HCEC 1CT (cell line): Measurements from ENCODE around the gene SESN2.

Source experiments
- DNase-seq: peaks from one replicate; pipeline ENCODE4 v3.0.0-alpha.2; 2017

SESN2 gene

GRCh38 chr1:28249866-28250295, 9.4 kb upstream of the SESN2 start:
- DNase-seq, result no peak

DNA sequence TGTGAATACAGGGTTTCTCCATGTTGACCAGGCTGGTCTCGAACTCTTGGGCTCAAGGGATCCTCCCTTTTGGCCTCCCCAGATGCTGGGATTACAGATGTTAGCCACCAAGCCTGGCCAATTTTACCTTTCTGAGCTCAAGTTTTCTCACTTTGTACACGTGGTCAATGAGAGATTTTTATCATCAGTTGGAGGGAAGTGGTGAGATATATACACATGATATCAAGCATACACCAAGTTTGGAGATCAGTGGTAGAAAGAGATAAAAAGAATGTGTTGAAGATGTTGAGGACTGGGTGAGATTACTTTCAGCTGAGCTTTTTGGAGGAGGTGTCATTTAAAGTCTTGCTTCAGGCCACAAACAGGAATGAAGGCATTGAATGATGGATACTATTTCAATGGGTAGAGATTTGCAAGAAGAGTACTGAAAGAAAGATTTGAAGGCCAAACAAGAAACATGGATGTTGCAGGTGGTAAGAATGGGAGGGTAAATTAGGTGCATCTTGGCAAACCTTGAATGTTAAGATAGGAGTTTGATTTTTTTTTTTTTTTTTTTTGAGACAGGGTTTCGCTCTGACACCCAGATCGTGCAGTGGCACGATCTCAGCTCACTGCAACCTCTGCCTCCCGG, 3.0 kb upstream of the SESN2 start:
- DNase-seq, result no peak

DNA sequence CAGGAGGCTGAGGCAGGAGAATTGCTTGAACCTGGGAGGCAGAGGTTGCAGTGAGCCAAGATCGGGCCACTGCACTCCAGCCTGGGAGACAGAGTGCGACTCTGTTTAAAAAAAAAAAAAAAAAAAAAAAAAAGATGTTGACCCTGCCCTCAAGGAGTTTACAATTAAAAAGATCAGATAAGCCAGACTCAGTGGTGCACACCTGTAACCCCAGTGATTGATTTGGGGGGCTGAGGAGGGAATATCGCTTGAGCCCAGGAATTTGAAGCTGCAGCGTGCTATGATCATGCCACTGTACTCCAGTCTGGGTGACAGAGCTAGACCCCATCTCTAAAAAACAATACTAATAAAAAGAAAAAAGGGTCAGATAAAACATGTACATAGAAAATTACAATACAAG, 1.6 kb upstream of the SESN2 start:
- DNase-seq, result no peak

DNA sequence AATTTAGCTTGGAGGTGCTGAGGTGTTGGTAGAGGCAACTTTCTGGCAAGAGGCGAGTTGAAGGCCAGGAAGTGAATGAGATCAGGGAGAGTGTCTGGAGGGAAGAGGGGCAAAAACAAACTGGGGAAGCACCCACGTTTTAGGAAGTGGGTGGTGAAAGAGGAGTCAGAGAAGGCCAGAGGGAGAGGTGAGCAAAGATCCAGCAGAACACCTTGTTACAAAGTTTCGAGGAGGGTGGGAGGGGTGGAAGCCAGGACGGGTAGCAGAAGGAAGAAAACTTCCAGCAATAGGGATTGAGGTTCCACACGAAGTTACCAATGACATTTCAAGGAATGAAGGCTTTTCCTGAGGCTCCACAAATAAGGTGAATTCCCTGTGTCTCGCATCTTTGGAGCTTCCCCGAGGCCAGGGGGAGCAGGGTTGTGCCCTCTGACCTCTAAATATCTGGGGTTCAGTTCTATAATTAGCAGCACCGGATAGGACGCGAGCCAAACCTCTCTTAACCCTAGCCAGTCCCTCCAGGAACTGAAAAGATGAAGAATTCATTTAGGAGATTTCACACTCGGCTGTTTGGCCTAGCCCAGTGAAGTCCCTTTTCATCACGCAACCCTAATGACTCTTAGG, 578 bp upstream of the SESN2 start:
- DNase-seq, result no peak

DNA sequence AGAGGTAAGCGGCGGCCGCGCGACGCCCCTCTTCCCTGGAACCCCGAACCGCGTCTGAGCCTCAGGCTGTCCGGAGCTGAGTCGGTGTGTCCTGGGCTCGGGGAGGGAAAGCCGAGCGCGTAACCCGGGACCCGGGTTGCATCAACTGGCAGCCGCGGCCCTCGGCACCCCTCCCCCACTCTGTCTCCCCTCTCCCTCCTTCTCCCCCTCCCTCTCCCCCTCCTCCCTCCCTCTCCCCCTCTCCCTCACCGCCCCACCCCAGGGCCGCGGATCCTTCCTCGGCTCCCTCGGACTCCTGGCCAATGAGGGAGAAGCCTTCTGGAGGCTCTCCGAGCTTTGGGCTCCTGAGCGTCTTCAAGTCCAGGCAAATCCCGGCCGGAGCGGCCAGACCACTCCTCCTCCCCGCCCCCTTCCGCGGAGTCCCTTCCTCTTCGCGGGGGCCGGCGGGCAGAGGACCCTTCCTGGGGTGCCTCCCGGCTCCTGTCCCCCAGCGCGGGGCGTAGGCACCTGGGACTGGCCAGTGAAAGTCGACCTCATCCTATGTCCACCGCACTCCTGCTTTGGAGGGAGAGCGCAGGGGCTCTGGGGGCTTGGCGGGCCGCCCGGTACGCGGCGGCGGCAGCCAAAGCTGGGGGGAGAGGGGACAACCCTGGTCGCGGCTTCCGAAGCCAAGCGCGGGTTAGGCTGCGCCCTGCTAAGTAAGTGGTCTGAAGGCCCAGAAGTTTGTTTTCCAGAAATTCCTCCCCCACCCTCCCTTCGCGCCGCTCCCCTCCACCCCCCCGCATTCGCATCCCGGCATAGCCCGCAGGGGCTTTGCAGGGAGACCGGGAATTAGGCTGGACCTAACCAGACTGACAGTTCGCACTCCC, 850 bp downstream of the SESN2 start:
- DNase-seq, result peak; percentile 71

- DNase-seq, result no peak
These were observed 1.5 kb downstream of the SESN2 start for GRCh38 chr1:28260803-28261174.

GRCh38 chr1:28264897-28265296, 5.6 kb downstream of the SESN2 start:
- no peak for DNase-seq

- no peak for DNase-seq
These were observed 6.3 kb downstream of the SESN2 start for GRCh38 chr1:28265577-28265976.

DNA sequence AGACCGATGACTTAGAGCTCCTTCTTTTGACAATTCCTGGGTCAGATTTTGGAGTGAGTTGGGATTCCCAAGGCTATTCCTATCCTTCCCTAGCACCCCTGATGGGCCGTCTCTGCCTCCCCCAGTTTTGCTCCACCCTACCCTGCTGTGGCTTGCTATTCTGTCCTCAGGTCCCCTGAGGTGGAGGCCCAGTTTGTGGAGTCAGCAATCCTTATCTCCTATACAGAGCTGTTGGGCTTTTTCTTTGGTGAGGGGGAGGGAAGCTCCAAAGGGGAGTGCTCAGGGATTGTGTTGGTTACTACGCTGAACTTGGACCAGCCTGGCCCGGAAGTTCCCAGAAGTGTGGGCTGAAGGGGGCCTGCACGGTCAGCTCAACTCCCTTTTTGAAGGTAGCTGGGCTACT, 7.6 kb downstream of the SESN2 start:
- DNase-seq, result no peak

DNA sequence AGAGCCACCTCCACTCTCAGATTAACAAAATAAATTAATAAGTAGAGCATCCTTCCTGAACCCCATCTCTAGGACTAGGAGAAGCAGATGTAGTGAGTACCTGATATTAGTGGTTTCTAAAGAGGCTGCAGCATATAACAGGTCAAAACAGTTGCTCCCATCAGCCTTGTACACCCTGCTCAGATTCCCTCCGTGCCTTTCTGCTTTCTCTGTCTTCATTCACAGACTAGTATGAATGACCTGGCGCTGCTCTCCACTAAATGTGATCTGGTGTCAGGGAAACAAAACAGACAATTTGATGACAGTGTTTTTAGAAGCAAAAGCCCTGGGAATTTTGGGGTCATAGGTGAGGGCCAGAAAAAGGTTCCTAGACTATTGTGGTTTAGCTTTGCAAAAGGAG, 8.3 kb downstream of the SESN2 start:
- DNase-seq, result no peak

DNA sequence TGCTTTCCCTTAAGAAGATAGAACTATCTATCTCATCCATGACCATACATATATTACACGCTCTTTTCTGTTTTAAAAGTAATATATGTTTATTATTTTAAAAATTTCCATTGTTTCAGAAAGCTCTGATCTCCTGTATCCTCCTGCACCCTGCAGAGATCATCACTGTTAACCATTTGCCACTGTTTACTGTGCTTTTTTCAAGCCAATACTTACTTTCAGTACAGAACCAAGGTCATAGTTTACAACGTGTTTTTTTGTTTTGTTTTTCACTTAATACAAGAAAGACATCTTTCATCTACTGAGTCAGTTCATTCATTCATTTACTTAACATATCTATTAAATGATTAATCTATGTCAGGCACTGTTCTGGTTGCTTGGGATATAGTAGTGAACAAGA, 10.2 kb downstream of the SESN2 start:
- no peak for DNase-seq

GRCh38 chr1:28272215-28272852, 13.0 kb downstream of the SESN2 start:
- no peak for DNase-seq

DNA sequence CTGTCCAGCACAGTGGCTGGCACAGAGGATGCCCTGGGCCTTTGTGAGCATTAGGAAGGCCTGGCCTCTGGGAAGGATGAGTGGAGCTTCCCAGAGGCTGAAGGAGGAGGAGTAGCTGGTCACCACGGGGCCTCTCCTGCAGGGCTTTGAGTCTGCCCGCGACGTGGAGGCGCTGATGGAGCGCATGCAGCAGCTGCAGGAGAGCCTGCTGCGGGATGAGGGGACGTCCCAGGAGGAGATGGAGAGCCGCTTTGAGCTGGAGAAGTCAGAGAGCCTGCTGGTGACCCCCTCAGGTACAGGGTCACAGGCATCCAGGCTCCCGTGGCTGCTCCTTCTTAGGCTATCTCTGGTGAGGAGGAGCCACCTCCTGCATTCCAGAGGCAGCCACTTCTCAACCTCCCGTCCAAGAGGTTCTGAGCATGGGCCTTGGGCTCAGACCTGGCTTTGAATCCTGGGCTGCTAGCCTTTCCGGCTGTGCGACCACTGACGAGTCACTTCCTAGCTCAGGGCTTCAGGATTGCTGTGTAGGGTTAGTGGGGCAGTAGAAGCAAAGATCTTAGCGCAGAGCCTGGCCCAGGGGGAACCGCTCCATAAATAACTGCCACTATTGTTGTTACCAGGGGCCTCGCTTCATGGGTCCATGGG, 14.0 kb downstream of the SESN2 start:
- DNase-seq, result no peak

DNA sequence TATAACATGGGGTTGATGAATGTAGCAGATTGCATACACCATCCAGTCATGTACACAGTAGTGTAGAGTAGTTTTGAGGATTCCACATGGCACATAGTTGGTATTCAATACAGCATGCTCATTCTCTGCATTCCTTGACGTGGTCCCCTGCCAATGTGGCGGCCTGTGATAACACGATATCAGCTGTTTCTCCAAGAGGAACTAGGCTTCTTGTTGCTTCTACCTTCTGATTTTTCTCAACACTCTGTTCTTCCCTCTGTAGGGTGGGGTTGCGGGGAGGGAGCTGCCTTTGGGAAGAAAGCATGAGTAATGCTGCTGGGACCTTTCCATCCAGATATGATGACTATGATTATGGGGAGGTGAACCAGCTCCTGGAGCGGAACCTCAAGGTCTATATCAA, 19.4 kb downstream of the SESN2 start:
- no peak for DNase-seq

GRCh38 chr1:28279721-28280120, 20.4 kb downstream of the SESN2 start:
- no peak for DNase-seq

DNA sequence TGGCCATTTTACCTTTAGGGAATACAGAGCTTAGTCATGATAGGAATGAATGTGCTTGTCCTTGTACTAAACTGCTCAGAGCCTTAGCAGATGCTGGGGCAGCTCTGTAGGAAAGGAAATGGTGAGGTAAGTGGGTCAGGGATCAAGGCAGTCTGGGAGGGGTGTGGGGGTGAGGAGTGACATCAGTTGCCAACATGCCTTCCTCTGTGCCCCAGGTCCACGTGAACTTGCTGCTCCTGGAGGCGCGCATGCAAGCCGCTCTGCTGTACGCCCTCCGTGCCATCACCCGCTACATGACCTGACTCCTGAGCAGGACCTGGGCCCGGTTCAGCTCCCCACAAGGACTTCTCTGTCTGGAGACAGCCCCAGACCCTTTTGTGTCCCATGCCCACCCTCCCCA, 21.2 kb downstream of the SESN2 start:
- DNase-seq, result no peak

DNA sequence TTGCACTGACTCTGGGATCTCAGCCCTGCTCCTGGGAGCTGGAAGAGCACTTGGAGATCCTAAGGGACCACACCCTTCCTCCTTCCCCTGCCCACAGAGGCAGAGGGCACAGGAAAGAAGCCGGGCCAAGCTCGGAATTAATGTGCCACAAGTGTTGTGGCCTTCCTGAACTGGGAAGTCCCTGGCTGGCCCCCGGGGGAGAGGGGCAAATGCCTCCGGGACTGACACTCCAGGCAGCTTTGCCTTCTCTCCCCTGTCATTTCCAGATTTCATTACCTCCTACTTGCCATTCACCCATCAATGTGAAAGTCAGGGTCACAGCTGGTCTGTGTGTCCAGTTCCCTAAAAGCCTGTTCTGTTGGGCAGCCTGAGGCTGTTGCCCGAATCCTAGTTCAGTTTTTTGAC, 21.7 kb downstream of the SESN2 start:
- DNase-seq, result no peak

GRCh38 chr1:28281608-28282425, 22.5 kb downstream of the SESN2 start:
- no peak for DNase-seq

- DNase-seq, result no peak
These were observed 23.4 kb downstream of the SESN2 start for GRCh38 chr1:28282426-28283407.

- DNase-seq, result no peak
These were observed 26.8 kb downstream of the SESN2 start for GRCh38 chr1:28286111-28286510.

DNA sequence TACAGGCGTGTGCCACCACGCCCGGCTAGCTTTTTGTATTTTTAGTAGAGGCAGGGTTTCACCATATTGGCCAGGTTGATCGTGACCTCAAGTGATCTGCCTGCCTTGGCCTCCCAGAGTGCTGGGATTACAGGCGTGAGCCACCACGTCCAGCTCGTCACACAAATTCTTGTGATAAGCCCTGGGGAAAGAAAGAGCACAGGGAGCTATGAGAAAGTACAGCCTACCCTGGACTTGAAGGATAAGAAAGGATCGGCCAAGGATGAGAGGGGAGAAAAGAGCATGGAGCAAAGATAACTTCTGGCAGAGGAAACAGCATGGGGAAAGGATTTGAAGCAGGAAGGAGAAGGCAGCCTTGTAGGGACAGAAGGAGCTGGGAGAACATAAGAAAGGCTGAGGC, 29.2 kb downstream of the SESN2 start:
- no peak for DNase-seq
